Smooth muscle cell (in vitro differentiated cells): ENCODE results near the gene RBKS. TPM values are rescaled to one million over a fixed set of nuclear protein-coding genes. Genes with fewer than 3 reads are reported as not detected.

ENCODE experiments used
- DNase-seq: peaks from one replicate; lab custom pipeline; 2025; ENCODE audit not compliant: unreplicated experiment; lab: John Stamatoyannopoulos, UW
- H2AFZ ChIP-seq: fragments of 200-600 bp; sonication (generic); 2 replicates; pipeline ENCODE4 v1.6.0; 2016; ENCODE audit warnings: antibody characterized with exemption, low read depth, mild to moderate bottlenecking
- H3F3A ChIP-seq: fragments of 200-600 bp; sonication (generic); 2 replicates; pipeline ENCODE4 v1.6.0; 2017; ENCODE audit warnings: antibody characterized with exemption, low read depth
- H3K27ac ChIP-seq: fragments of 200-600 bp; sonication (generic); 2 replicates; pipeline ENCODE4 v1.5.1; 2016; ENCODE audit warnings: low read depth, mild to moderate bottlenecking
- H3K27me3 ChIP-seq: fragments of 200-600 bp; sonication (generic); 2 replicates; pipeline ENCODE4 v1.6.1; 2016; ENCODE audit warnings: low read depth, mild to moderate bottlenecking
- H3K36me3 ChIP-seq: fragments of 200-600 bp; sonication (generic); 2 replicates; pipeline ENCODE4 v1.5.1; 2016; ENCODE audit warnings: low read depth
- H3K4me1 ChIP-seq: fragments of 200-600 bp; sonication (generic); 2 replicates; pipeline ENCODE4 v1.5.1; 2016; ENCODE audit warnings: low read depth
- H3K4me2 ChIP-seq: fragments of 200-600 bp; sonication (generic); 2 replicates; pipeline ENCODE4 v1.6.0; 2016; ENCODE audit warnings: mild to moderate bottlenecking
- H3K4me3 ChIP-seq: fragments of 200-600 bp; sonication (generic); 2 replicates; pipeline ENCODE4 v1.5.1; 2016; ENCODE audit warnings: mild to moderate bottlenecking
- H3K79me2 ChIP-seq: fragments of 200-600 bp; sonication (generic); 2 replicates; pipeline ENCODE4 v1.6.0; 2016; ENCODE audit warnings: low read depth, mild to moderate bottlenecking
- H3K9ac ChIP-seq: fragments of 200-600 bp; sonication (generic); 2 replicates; pipeline ENCODE4 v1.6.0; 2016; ENCODE audit warnings: low read depth
- H3K9me3 ChIP-seq: fragments of 200-600 bp; sonication (generic); replicated peaks from 2 replicates; pipeline ENCODE4 v1.5.1; 2016; ENCODE audit warnings: low read depth
- H4K20me1 ChIP-seq: fragments of 200-600 bp; sonication (generic); 2 replicates; pipeline ENCODE4 v1.6.0; 2016; ENCODE audit warnings: low read depth
- CTCF ChIP-seq: fragments of 200-600 bp; sonication (generic); IDR thresholded peaks from 2 replicates; pipeline ENCODE4 v1.5.1; 2017; ENCODE audit warnings: borderline replicate concordance, mild to moderate bottlenecking, antibody characterized with exemption; ENCODE audit not compliant: insufficient read depth, poor library complexity, severe bottlenecking
- WGBS: methylation state at CpG from one replicate; pipeline ENCODE4 v1.1.7; 2016; ENCODE audit warnings: low lambda C conversion rate; 5-methylcytosine and 5-hydroxymethylcytosine counted together
- polyA plus RNA-seq: library from polyadenylated mRNA; unstranded; fragments of >200 nt; fragmentation: Nextera tagmentation; extraction: Ambion mirVana; gene quantifications from 2 replicates; pipeline ENCODE4 v1.2.1, GENCODE V29; 2016
- total RNA-seq: library from RNA; depleted of rRNA; stranded (reverse); fragments of >200 nt; gene quantifications from 2 replicates; pipeline ENCODE4 v1.2.3, GENCODE V29; 2014

Gene RBKS
- total and polyA plus RNA-seq, 2 experiments from 2014 or later, result 1.0 to 3.3 TPM

DNA sequence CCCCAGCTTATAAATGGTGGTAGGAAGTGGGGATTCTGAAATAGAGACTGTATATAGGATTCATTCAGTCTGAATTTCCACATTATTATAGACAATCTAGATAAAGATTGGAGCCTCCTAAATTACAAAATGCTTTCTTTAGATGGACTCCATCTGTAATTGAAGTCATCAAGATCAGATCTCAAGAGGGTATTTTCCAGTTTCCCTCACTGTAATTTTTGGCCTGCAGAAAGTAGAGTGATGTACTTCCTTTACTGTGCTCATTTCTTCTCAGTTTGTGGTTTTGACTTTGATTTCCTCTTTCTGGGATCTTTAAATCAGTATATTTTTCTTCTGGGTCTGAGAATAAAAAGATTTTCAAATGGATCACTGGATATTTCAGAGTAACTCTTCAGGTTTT, 7.5 kb upstream of the RBKS start:
- H3K4me2 ChIP-seq, result no peak overlapping the region
- H3K9me3 ChIP-seq, result no peaks in the 10 kb centered on the region
- TF ChIP-seq CTCF, result no peak
- no peaks in the 10 kb centered on the region for H4K20me1 ChIP-seq
- H3K27ac ChIP-seq, result no peak overlapping the region
- H2AFZ ChIP-seq, result no peak overlapping the region
- H3K4me3 ChIP-seq, result no peak overlapping the region
- no peak overlapping the region for H3K9ac ChIP-seq
- no peak for DNase-seq
- no peaks in the 10 kb centered on the region for H3K27me3 ChIP-seq
- H3K79me2 ChIP-seq, result peaks cover 19% of the 10 kb centered on the region
- H3K4me1 ChIP-seq, result no peaks in the 10 kb centered on the region
- peaks cover 5% of the 10 kb centered on the region for H3F3A ChIP-seq
- H3K36me3 ChIP-seq, result peaks cover 6% of the 10 kb centered on the region

GRCh38 chr2:27893006-27893405, 2.8 kb upstream of the RBKS start:
- Histone ChIP-seq H3K4me1 (peaks cover 6% of the 10 kb centered on the region), H3K4me3 (no peak overlapping the region), H3K79me2 (peaks cover 21% of the 10 kb centered on the region), H4K20me1 (no peaks in the 10 kb centered on the region), H3K36me3 (peaks cover under 1% of the 10 kb centered on the region), H2AFZ (no peak overlapping the region), H3F3A (peaks cover 5% of the 10 kb centered on the region), H3K27ac (no peak overlapping the region), H3K4me2 (no peak overlapping the region), H3K27me3 (no peaks in the 10 kb centered on the region), H3K9me3 (no peaks in the 10 kb centered on the region), H3K9ac (no peak overlapping the region)
- no peak for DNase-seq
- no peak for TF ChIP-seq CTCF
- 95% methylated on average over 3 of the region's 3 CpGs for WGBS

DNA sequence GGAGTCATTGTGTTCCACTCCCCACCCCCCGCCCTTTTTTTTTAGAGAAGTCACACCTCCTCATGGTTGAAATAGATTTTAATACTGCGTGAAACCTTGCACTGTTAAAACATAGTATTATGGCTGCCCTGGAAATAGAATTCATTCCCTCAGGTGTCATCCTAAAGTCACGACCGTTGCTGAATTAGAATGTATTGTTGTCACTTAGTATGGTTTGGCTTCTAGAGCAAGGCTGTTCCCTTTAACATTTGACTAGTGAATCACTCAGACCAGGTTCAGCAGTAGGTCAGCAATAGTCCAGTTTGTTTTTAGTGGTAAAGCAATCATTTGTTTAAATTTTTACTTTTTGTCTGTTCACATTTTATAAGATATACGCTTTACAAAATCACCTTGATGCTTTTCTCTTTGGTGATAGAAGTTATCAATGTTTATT, 1.5 kb upstream of the RBKS start:
- DNase-seq, result no peak
- peak overlapping the region; percentile 68 for H3K4me3 ChIP-seq
- no peak overlapping the region for H3K27ac ChIP-seq

More for the DNA sequence above, 1.5 kb upstream of the RBKS start:
- Histone ChIP-seq H3K4me1 (peaks cover 6% of the 10 kb centered on the region), H3K36me3 (no peaks in the 10 kb centered on the region), H3K9ac (no peak overlapping the region), H3K79me2 (peaks cover 21% of the 10 kb centered on the region), H2AFZ (no peak overlapping the region), H4K20me1 (no peaks in the 10 kb centered on the region), H3K27me3 (no peaks in the 10 kb centered on the region), H3K9me3 (no peaks in the 10 kb centered on the region), H3F3A (peaks cover 5% of the 10 kb centered on the region), H3K4me2 (peak overlapping the region; percentile 86)
- no peak for TF ChIP-seq CTCF
- WGBS, result 88% methylated on average over 5 of the region's 5 CpGs
